ENCODE data around the gene CACNB4. TPM values are rescaled to one million over a fixed set of nuclear protein-coding genes. Genes with fewer than 3 reads are reported as not detected.

Gene CACNB4
- total RNA-seq, 1 donor from 2014 or later, result 5.1 TPM

GRCh38 chr2:151786483-151786882 is 312.4 kb downstream of the CACNB4 start:
- no peak for TF ChIP-seq CTCF (IDR thresholded peaks at IDR 0.05; ENCODE audit: partially characterized antibody, unreplicated experiment)
- H3K27ac Mint-ChIP-seq (ENCODE audit: unreplicated experiment), result no peak overlapping the region
- H3K9me3 Mint-ChIP-seq (ENCODE audit: unreplicated experiment), result peaks cover 1% of the 10 kb centered on the region
- peaks cover 2% of the 10 kb centered on the region for H3K27me3 Mint-ChIP-seq (ENCODE audit: unreplicated experiment)
- H3K36me3 Mint-ChIP-seq (ENCODE audit: unreplicated experiment), result no peaks in the 10 kb centered on the region
- no peak overlapping the region for H3K4me3 Mint-ChIP-seq (ENCODE audit: unreplicated experiment)
- H3K4me1 Mint-ChIP-seq (ENCODE audit: low read depth, unreplicated experiment), result no peaks in the 10 kb centered on the region
- no peak for DNase-seq

- peaks cover 2% of the 10 kb centered on the region for H3K27me3 Mint-ChIP-seq (ENCODE audit: unreplicated experiment)
- DNase-seq, result no peak
- H3K36me3 Mint-ChIP-seq (ENCODE audit: unreplicated experiment), result no peaks in the 10 kb centered on the region
- H3K9me3 Mint-ChIP-seq (ENCODE audit: unreplicated experiment), result peaks cover 1% of the 10 kb centered on the region
- no peak overlapping the region for H3K27ac Mint-ChIP-seq (ENCODE audit: unreplicated experiment)
- H3K4me1 Mint-ChIP-seq (ENCODE audit: low read depth, unreplicated experiment), result no peaks in the 10 kb centered on the region
- H3K4me3 Mint-ChIP-seq (ENCODE audit: unreplicated experiment), result no peak overlapping the region
- TF ChIP-seq CTCF (IDR thresholded peaks at IDR 0.05; ENCODE audit: partially characterized antibody, unreplicated experiment), result no peak
These were observed 312.8 kb downstream of the CACNB4 start for GRCh38 chr2:151786077-151786476.

- H3K4me3 Mint-ChIP-seq (ENCODE audit: unreplicated experiment), result no peak overlapping the region
- TF ChIP-seq CTCF (IDR thresholded peaks at IDR 0.05; ENCODE audit: partially characterized antibody, unreplicated experiment), result no peak
- no peaks in the 10 kb centered on the region for H3K4me1 Mint-ChIP-seq (ENCODE audit: low read depth, unreplicated experiment)
- H3K27me3 Mint-ChIP-seq (ENCODE audit: unreplicated experiment), result peaks cover 2% of the 10 kb centered on the region
- no peak overlapping the region for H3K27ac Mint-ChIP-seq (ENCODE audit: unreplicated experiment)
- peaks cover 14% of the 10 kb centered on the region for H3K36me3 Mint-ChIP-seq (ENCODE audit: unreplicated experiment)
- DNase-seq, result no peak
- H3K9me3 Mint-ChIP-seq (ENCODE audit: unreplicated experiment), result peaks cover under 1% of the 10 kb centered on the region
These were observed 315.7 kb downstream of the CACNB4 start for GRCh38 chr2:151783133-151783520.

Other genes with a start within 250 kb of the CACNB4 start
- 25.1 TPM for gene STAM2, start 76.7 kb upstream of the CACNB4 start, total RNA-seq (ENCODE audit: unreplicated experiment)
- gene FMNL2, start 236.1 kb upstream of the CACNB4 start, total RNA-seq (ENCODE audit: unreplicated experiment), result 166 TPM